ENCODE results near the gene ZSCAN29. TPM values are rescaled to one million over a fixed set of nuclear protein-coding genes. Genes with fewer than 3 reads are reported as not detected.

The ZSCAN29 gene
- total and polyA plus RNA-seq, 2 donors (not counting 1 experiment from before 2014, with no cell fraction given): 6.5 to 31.9 TPM

GRCh38 chr15:43318990-43319771 lies 51.7 kb downstream of the ZSCAN29 start:
- no peak overlapping the region for H3K9ac ChIP-seq (ENCODE audit: insufficient read depth, low read length)
- no peak for DNase-seq (ENCODE audit: low read depth in 2 of 2)
- H3K36me3 ChIP-seq (ENCODE audit: control insufficient read depth, insufficient read depth, low read length): no peaks in the 10 kb centered on the region
- H3K4me1 ChIP-seq (ENCODE audit: control insufficient read depth, extremely low read depth, insufficient read depth, low read length): no peaks in the 10 kb centered on the region
- H3K4me3 ChIP-seq (replicated peaks in 1 of 4; ENCODE audit: control extremely low read depth in 1 of 4, insufficient read depth in 1 of 4, low read depth in 3 of 4, low read length in 4 of 4): no peak overlapping the region
- no peak overlapping the region for H3K4me2 ChIP-seq (ENCODE audit: extremely low read depth, insufficient read depth, low read length)
- H4K20me1 ChIP-seq (ENCODE audit: control insufficient read depth, extremely low read depth, insufficient read depth, low read length): no peaks in the 10 kb centered on the region
- no peak overlapping the region for H3K27ac ChIP-seq (ENCODE audit: insufficient read depth, low read length)
- TF ChIP-seq EZH2 (IDR thresholded peaks at IDR 0.05; ENCODE audit: low read length, missing control alignments): no peak
- TF ChIP-seq CTCF (conservative IDR thresholded peaks at IDR 0.05 in 1 of 2, IDR thresholded peaks at IDR 0.05 in 1 of 2; ENCODE audit: low read depth in 1 of 2, low read length in 2 of 2): no peak
- H3K9me3 ChIP-seq (ENCODE audit: control insufficient read depth, insufficient read depth, low read depth, low read length): no peaks in the 10 kb centered on the region
- peaks cover 27% of the 10 kb centered on the region for H3K27me3 ChIP-seq (ENCODE audit: control insufficient read depth, insufficient read depth, low read length)
- no peak overlapping the region for H2AFZ ChIP-seq (ENCODE audit: low read length)
- no peaks in the 10 kb centered on the region for H3K79me2 ChIP-seq (ENCODE audit: control insufficient read depth, insufficient read depth, low read length)

- Histone ChIP-seq H3K79me2 (ENCODE audit: control insufficient read depth, insufficient read depth, low read length) (no peaks in the 10 kb centered on the region), H2AFZ (ENCODE audit: low read length) (no peak overlapping the region), H3K4me3 (replicated peaks in 1 of 4; ENCODE audit: control extremely low read depth in 1 of 4, insufficient read depth in 1 of 4, low read depth in 3 of 4, low read length in 4 of 4) (no peak overlapping the region), H3K9me3 (ENCODE audit: control insufficient read depth, insufficient read depth, low read depth, low read length) (no peaks in the 10 kb centered on the region), H3K36me3 (ENCODE audit: control insufficient read depth, insufficient read depth, low read length) (no peaks in the 10 kb centered on the region), H3K9ac (ENCODE audit: insufficient read depth, low read length) (no peak overlapping the region), H3K4me1 (ENCODE audit: control insufficient read depth, extremely low read depth, insufficient read depth, low read length) (no peaks in the 10 kb centered on the region), H4K20me1 (ENCODE audit: control insufficient read depth, extremely low read depth, insufficient read depth, low read length) (no peaks in the 10 kb centered on the region), H3K27ac (ENCODE audit: insufficient read depth, low read length) (no peak overlapping the region), H3K27me3 (ENCODE audit: control insufficient read depth, insufficient read depth, low read length) (peaks cover 31% of the 10 kb centered on the region), H3K4me2 (ENCODE audit: extremely low read depth, insufficient read depth, low read length) (no peak overlapping the region)
- peak in 1 of 2 donors; percentile 21 for DNase-seq (ENCODE audit: low read depth in 2 of 2)
- TF ChIP-seq CTCF (conservative IDR thresholded peaks at IDR 0.05 in 1 of 2, IDR thresholded peaks at IDR 0.05 in 1 of 2; ENCODE audit: low read depth in 1 of 2, low read length in 2 of 2): no peak
- no peak for TF ChIP-seq EZH2 (IDR thresholded peaks at IDR 0.05; ENCODE audit: low read length, missing control alignments)
Measured at GRCh38 chr15:43317566-43318184, 53.2 kb downstream of the ZSCAN29 start.

GRCh38 chr15:43316971-43317346 lies 53.9 kb downstream of the ZSCAN29 start:
- DNase-seq (ENCODE audit: low read depth in 2 of 2): no peak
- Histone ChIP-seq H3K27ac (ENCODE audit: insufficient read depth, low read length) (no peak overlapping the region), H3K27me3 (ENCODE audit: control insufficient read depth, insufficient read depth, low read length) (peaks cover 31% of the 10 kb centered on the region), H3K9me3 (ENCODE audit: control insufficient read depth, insufficient read depth, low read depth, low read length) (no peaks in the 10 kb centered on the region), H3K4me2 (ENCODE audit: extremely low read depth, insufficient read depth, low read length) (no peak overlapping the region), H2AFZ (ENCODE audit: low read length) (no peak overlapping the region), H3K4me1 (ENCODE audit: control insufficient read depth, extremely low read depth, insufficient read depth, low read length) (no peaks in the 10 kb centered on the region), H3K79me2 (ENCODE audit: control insufficient read depth, insufficient read depth, low read length) (no peaks in the 10 kb centered on the region), H3K9ac (ENCODE audit: insufficient read depth, low read length) (no peak overlapping the region), H3K4me3 (replicated peaks in 1 of 4; ENCODE audit: control extremely low read depth in 1 of 4, insufficient read depth in 1 of 4, low read depth in 3 of 4, low read length in 4 of 4) (no peak overlapping the region), H4K20me1 (ENCODE audit: control insufficient read depth, extremely low read depth, insufficient read depth, low read length) (no peaks in the 10 kb centered on the region), H3K36me3 (ENCODE audit: control insufficient read depth, insufficient read depth, low read length) (no peaks in the 10 kb centered on the region)
- TF ChIP-seq CTCF (conservative IDR thresholded peaks at IDR 0.05 in 1 of 2, IDR thresholded peaks at IDR 0.05 in 1 of 2; ENCODE audit: low read depth in 1 of 2, low read length in 2 of 2) (no peak), EZH2 (IDR thresholded peaks at IDR 0.05; ENCODE audit: low read length, missing control alignments) (no peak)
